DMS 273 (cell line): ENCODE measurements around the gene PRDM11.

Experiments
- DNase-seq: peaks from one replicate; lab custom pipeline; 2025; ENCODE audit not compliant: unreplicated experiment; lab: John Stamatoyannopoulos, UW

PRDM11 gene

GRCh38 chr11:45258982-45259530 lies 112.6 kb downstream of the PRDM11 start:
- no peak for DNase-seq

- DNase-seq, result peak; percentile 61
Measured at GRCh38 chr11:45259592-45259991, 113.2 kb downstream of the PRDM11 start.

- DNase-seq, result no peak
Measured at GRCh38 chr11:45260071-45260470, 113.6 kb downstream of the PRDM11 start.

- DNase-seq, result peak; percentile 87
Measured at GRCh38 chr11:45262900-45263299, 116.5 kb downstream of the PRDM11 start.

- DNase-seq, result no peak
Measured at GRCh38 chr11:45263773-45264172, 117.3 kb downstream of the PRDM11 start.

- DNase-seq, result peak; percentile 29
Measured at GRCh38 chr11:45264839-45265515, 118.5 kb downstream of the PRDM11 start.

- DNase-seq, result no peak
Measured at GRCh38 chr11:45265969-45266675, 119.7 kb downstream of the PRDM11 start.

GRCh38 chr11:45266676-45267020 lies 120.2 kb downstream of the PRDM11 start:
- no peak for DNase-seq

GRCh38 chr11:45267052-45267451 lies 120.6 kb downstream of the PRDM11 start:
- DNase-seq, result peak; percentile 17

GRCh38 chr11:45267652-45268299 lies 121.3 kb downstream of the PRDM11 start:
- DNase-seq, result no peak

GRCh38 chr11:45269678-45270077 lies 123.2 kb downstream of the PRDM11 start:
- no peak for DNase-seq

GRCh38 chr11:45270946-45271716 lies 124.7 kb downstream of the PRDM11 start:
- no peak for DNase-seq

GRCh38 chr11:45272701-45273100 lies 126.3 kb downstream of the PRDM11 start:
- no peak for DNase-seq

- DNase-seq, result no peak
Measured at GRCh38 chr11:45273509-45273908, 127.1 kb downstream of the PRDM11 start.

- no peak for DNase-seq
Measured at GRCh38 chr11:45274206-45274605, 127.8 kb downstream of the PRDM11 start.

GRCh38 chr11:45275828-45276227 lies 129.4 kb downstream of the PRDM11 start:
- DNase-seq, result no peak

- peak; percentile 8 for DNase-seq
Measured at GRCh38 chr11:45278714-45279113, 132.3 kb downstream of the PRDM11 start.

GRCh38 chr11:45279645-45280044 lies 133.2 kb downstream of the PRDM11 start:
- no peak for DNase-seq

GRCh38 chr11:45280449-45280848 lies 134.0 kb downstream of the PRDM11 start:
- no peak for DNase-seq

- DNase-seq, result no peak
Measured at GRCh38 chr11:45282081-45282480, 135.6 kb downstream of the PRDM11 start.
